K562 (cell line): Measurements from ENCODE around the gene BRCC3. TPM values are rescaled to one million over a fixed set of nuclear protein-coding genes. Genes with fewer than 3 reads are reported as not detected.

Experiments used
- ARID3A ChIP-seq: IDR thresholded peaks from 2 replicates; pipeline ENCODE4 v1.6.1; 2012; ENCODE audit warnings: low read depth, low read length, improper control_type of control experiment, borderline replicate concordance
- ARID4B ChIP-seq: sonication (generic); formaldehyde crosslinking; IDR thresholded peaks from 2 replicates; pipeline ENCODE4 v1.8.0; 2022; ENCODE audit warnings: mild to moderate bottlenecking, missing genetic modification reagents
- CEBPZ ChIP-seq: fragments of 150-350 bp; IDR thresholded peaks from 2 replicates; pipeline ENCODE4 v1.6.1; 2014; ENCODE audit warnings: low read depth, mild to moderate bottlenecking, low read length, borderline replicate concordance
- ETS2 ChIP-seq: IDR thresholded peaks from 2 replicates; pipeline ENCODE4 v1.6.1; 2016; ENCODE audit warnings: borderline replicate concordance, missing genetic modification characterization, mild to moderate bottlenecking, moderate library complexity, missing compliant biosample characterization; ENCODE audit not compliant: poor library complexity, severe bottlenecking
- GABPA ChIP-seq: fragments of 200-800 bp; sonication (Bioruptor generic); conservative IDR thresholded peaks from 2 replicates; pipeline ENCODE4 v1.6.1; 2016; ENCODE audit warnings: low read depth, missing genetic modification characterization, missing compliant biosample characterization
- GTF2F1 ChIP-seq: IDR thresholded peaks from 2 replicates; pipeline ENCODE4 v1.6.1; 2011; ENCODE audit warnings: low read depth, low read length, improper control_type of control experiment
- HDAC2 ChIP-seq: fragments of 450-650 bp; IDR thresholded peaks from 2 replicates; pipeline ENCODE4 v1.6.1; 2016; ENCODE audit warnings: mild to moderate bottlenecking
- PKNOX1 ChIP-seq: fragments of 450-650 bp; IDR thresholded peaks from 2 replicates; pipeline ENCODE4 v1.6.1; 2016
- POLR2A ChIP-seq: fragments of 450-650 bp; conservative IDR thresholded peaks from 2 replicates; pipeline ENCODE4 v1.6.1; 2016
- POLR2B ChIP-seq: fragments of 450-650 bp; IDR thresholded peaks from 2 replicates; pipeline ENCODE4 v1.6.1; 2018; ENCODE audit warnings: low read depth; ENCODE audit not compliant: partially characterized antibody
- ZNF133 ChIP-seq: fragments of 250-450 bp; sonication (Bioruptor Pico); IDR thresholded peaks from 2 replicates; pipeline ENCODE4 v1.4.0; 2020; ENCODE audit warnings: mild to moderate bottlenecking
- ZNF143 ChIP-seq: sonication (generic); formaldehyde crosslinking; IDR thresholded peaks from 2 replicates; pipeline ENCODE4 v1.9.0; 2022; ENCODE audit warnings: mild to moderate bottlenecking, missing genetic modification reagents
- ZNF274 ChIP-seq: IDR thresholded peaks from 2 replicates; pipeline ENCODE4 v1.6.1; 2011; ENCODE audit warnings: low read depth, mild to moderate bottlenecking, low read length, moderate library complexity, borderline replicate concordance
- ZNF766 ChIP-seq: fragments of 200-800 bp; sonication (Bioruptor generic); conservative IDR thresholded peaks from 2 replicates; pipeline ENCODE4 v1.6.1; 2016; ENCODE audit warnings: missing genetic modification characterization, missing compliant biosample characterization
- polyA plus RNA-seq, 8 experiments: library from polyadenylated mRNA; depleted of rRNA in 4 of 8; stranded (reverse) in 5 of 8; unstranded in 3 of 8; fragments of >200 nt; fragmentation: Nextera tagmentation in 2 of 8; fragmentation: Illumina TruSeq in 1 of 8; extraction: Ambion mirVana in 2 of 8; extraction: Trizol in 1 of 8; gene quantifications; 2 replicates each; pipeline versions ENCODE4 v1.2.1 to v1.2.3, GENCODE V29; 2011 to 2014; ENCODE audit warnings: inconsistent platforms in 1 of 8, missing spikeins in 1 of 8
- total RNA-seq, 7 experiments: library from RNA; depleted of rRNA in 6 of 7; stranded (reverse); fragments of >200 nt in 6 of 7; fragmentation: Illumina TruSeq in 2 of 7; extraction: Trizol in 2 of 7; gene quantifications; 2 replicates each; pipeline versions ENCODE4 v1.2.1 to v1.2.3, GENCODE V29; 2011 to 2021; ENCODE audit warnings: low replicate concordance in 1 of 7

BRCC3 gene
- total and polyA plus RNA-seq, 9 of the 15 experiments (the other 6 are each of a cell fraction or from before 2014, with no cell fraction given), result 9.6 to 44.8 (median 26.7) TPM

- TF ChIP-seq CEBPZ (no peak), ZNF766 (CRISPR knock-in tag) (no peak), ZNF133 (CRISPR knock-in tag) (no peak), PKNOX1 (no peak), POLR2B (peak; percentile 74), ARID3A (no peak), GTF2F1 (no peak), ARID4B (CRISPR knock-in tag) (no peak), POLR2A (peak; percentile 87), HDAC2 (0 out of 2 replicates have a peak, but pooled peaks have one; percentile 17), ZNF274 (no peak), GABPA (tag) (peak; percentile 58), ZNF143 (CRISPR knock-in tag) (no peak), ETS2 (tag) (no peak)
These were observed at the start of gene BRCC3, which contains the start of the genes CMC4 and MTCP1 (continued) for GRCh38 chrX:155070975-155071693.
